ENCODE data around the gene TMTC1.

TMTC1 gene

DNA sequence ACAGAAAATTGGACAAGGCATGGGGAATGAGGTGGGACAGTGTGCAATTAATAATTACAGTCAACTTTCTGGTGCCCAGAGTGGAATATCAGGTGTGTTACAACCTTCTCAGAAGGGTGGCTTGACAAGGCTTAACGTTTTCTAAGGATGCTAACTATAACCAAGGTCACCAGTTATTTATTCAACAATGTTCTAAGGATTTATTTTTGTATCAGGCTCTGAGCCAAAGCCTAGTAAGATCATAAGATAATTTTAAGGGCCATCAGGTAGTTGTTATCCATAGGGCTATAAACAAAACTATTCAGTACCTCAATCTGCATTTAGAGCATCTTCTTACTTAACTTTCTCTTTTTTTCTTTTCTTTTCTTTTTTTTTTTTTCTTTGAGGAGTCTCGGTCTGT, 134.0 kb downstream of the TMTC1 start:
- TF ChIP-seq POLR2AphosphoS5 (IDR thresholded peaks at IDR 0.05; ENCODE audit: low read depth, low read length) (no peak), TAF1 (IDR thresholded peaks at IDR 0.05; ENCODE audit: borderline replicate concordance, insufficient read depth, low read length) (no peak), SIN3A (IDR thresholded peaks at IDR 0.05; ENCODE audit: borderline replicate concordance, insufficient read depth, low read length) (no peak), FOXP2 (optimal IDR thresholded peaks at IDR 0.05; ENCODE audit: borderline replicate concordance, extremely low read depth, extremely low read length, insufficient read depth) (no peak)
- TF ChIP-seq, protein P1, sequence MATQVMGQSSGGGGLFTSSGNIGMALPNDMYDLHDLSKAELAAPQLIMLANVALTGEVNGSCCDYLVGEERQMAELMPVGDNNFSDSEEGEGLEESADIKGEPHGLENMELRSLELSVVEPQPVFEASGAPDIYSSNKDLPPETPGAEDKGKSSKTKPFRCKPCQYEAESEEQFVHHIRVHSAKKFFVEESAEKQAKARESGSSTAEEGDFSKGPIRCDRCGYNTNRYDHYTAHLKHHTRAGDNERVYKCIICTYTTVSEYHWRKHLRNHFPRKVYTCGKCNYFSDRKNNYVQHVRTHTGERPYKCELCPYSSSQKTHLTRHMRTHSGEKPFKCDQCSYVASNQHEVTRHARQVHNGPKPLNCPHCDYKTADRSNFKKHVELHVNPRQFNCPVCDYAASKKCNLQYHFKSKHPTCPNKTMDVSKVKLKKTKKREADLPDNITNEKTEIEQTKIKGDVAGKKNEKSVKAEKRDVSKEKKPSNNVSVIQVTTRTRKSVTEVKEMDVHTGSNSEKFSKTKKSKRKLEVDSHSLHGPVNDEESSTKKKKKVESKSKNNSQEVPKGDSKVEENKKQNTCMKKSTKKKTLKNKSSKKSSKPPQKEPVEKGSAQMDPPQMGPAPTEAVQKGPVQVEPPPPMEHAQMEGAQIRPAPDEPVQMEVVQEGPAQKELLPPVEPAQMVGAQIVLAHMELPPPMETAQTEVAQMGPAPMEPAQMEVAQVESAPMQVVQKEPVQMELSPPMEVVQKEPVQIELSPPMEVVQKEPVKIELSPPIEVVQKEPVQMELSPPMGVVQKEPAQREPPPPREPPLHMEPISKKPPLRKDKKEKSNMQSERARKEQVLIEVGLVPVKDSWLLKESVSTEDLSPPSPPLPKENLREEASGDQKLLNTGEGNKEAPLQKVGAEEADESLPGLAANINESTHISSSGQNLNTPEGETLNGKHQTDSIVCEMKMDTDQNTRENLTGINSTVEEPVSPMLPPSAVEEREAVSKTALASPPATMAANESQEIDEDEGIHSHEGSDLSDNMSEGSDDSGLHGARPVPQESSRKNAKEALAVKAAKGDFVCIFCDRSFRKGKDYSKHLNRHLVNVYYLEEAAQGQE (IDR thresholded peaks at IDR 0.05; ENCODE audit: insufficient read depth in 1 of 2, low read depth in 2 of 2, low read length in 2 of 2), result no peak

DNA sequence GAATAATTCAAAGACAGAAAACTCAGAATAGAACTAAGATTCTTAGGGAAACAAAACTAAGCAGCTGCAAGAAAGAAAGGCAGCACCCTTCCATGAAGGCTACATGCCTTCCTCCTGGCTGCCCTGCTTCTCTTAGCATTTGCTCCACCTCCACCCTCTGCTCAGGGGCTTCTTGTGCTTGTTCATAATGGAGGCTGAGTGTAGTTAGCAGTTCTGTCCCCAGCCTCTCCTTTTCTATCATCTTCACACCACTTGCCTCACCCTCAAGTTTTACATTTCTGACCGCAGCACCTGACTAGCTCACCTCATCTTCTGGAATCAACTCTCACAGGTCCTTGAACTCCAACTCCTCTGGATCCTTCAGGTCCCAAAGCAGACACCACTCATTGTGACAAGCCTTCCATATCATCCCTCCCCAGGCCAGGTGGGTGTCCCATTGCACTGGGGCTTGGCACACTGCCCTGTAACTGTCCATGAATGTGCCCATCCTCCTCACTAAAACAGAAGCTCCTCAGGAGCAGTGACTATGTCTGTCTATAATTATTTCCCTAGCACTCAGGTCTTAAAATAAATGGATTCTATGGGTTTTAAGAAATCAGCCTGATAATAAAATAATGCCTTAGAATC, 139.1 kb downstream of the TMTC1 start:
- TF ChIP-seq TAF1 (IDR thresholded peaks at IDR 0.05; ENCODE audit: borderline replicate concordance, insufficient read depth, low read length) (no peak), FOXP2 (optimal IDR thresholded peaks at IDR 0.05; ENCODE audit: borderline replicate concordance, extremely low read depth, extremely low read length, insufficient read depth) (no peak), SIN3A (IDR thresholded peaks at IDR 0.05; ENCODE audit: borderline replicate concordance, insufficient read depth, low read length) (no peak), POLR2AphosphoS5 (IDR thresholded peaks at IDR 0.05; ENCODE audit: low read depth, low read length) (no peak)
- TF ChIP-seq, protein P1 (IDR thresholded peaks at IDR 0.05; ENCODE audit: insufficient read depth in 1 of 2, low read depth in 2 of 2, low read length in 2 of 2), result no peak

GRCh38 chr12:29640589-29641345, 143.0 kb downstream of the TMTC1 start:
- TF ChIP-seq TAF1 (IDR thresholded peaks at IDR 0.05; ENCODE audit: borderline replicate concordance, insufficient read depth, low read length) (no peak), POLR2AphosphoS5 (IDR thresholded peaks at IDR 0.05; ENCODE audit: low read depth, low read length) (no peak), SIN3A (IDR thresholded peaks at IDR 0.05; ENCODE audit: borderline replicate concordance, insufficient read depth, low read length) (no peak), FOXP2 (optimal IDR thresholded peaks at IDR 0.05; ENCODE audit: borderline replicate concordance, extremely low read depth, extremely low read length, insufficient read depth) (no peak)
- TF ChIP-seq, protein P1 (IDR thresholded peaks at IDR 0.05; ENCODE audit: insufficient read depth in 1 of 2, low read depth in 2 of 2, low read length in 2 of 2), result no peak

GRCh38 chr12:29639893-29640495, 143.7 kb downstream of the TMTC1 start:
- TF ChIP-seq, protein P1 (IDR thresholded peaks at IDR 0.05; ENCODE audit: insufficient read depth in 1 of 2, low read depth in 2 of 2, low read length in 2 of 2), result no peak
